ENCODE measurements around the gene SLC52A3. TPM values are rescaled to one million over a fixed set of nuclear protein-coding genes. Genes with fewer than 3 reads are reported as not detected.
A peak's percentile ranks its signal among the peaks of the same experiment; 100 is the strongest.

Gene SLC52A3
- total and polyA plus RNA-seq, 8 donors, result 0.46 to 24.0 (median 1.9) TPM

- Histone ChIP-seq H3K9me3 (no peaks in the 10 kb centered on the region), H3K27me3 (peaks cover 0 to 19% (median 0%) of the 10 kb centered on the region in 3 donors), H3K36me3 (no peaks in the 10 kb centered on the region), H3K27ac (peak overlapping the region in 1 of 5 donors; percentile 25), H3K4me1 (no peaks in the 10 kb centered on the region), H3K4me3 (no peak overlapping the region)
- intact Hi-C loops (cut with DNase I; ENCODE audit: low total_unique reads), result no loop called here
- no peak for DNase-seq
- 73 to 93% (median 88%) methylated on average over 3 of the region's 3 CpGs for whole genome bisulfite sequencing, 5 donors
- no peak for TF ChIP-seq CTCF (IDR thresholded peaks at IDR 0.05)
- TF ChIP-seq POLR2AphosphoS5 (IDR thresholded peaks at IDR 0.05), result no peak
- TF ChIP-seq POLR2A (IDR thresholded peaks at IDR 0.05), result no peak
- no peak for TF ChIP-seq EP300 (IDR thresholded peaks at IDR 0.05)
Measured at GRCh38 chr20:754904-755303, 13.4 kb downstream of the SLC52A3 start.

DNA sequence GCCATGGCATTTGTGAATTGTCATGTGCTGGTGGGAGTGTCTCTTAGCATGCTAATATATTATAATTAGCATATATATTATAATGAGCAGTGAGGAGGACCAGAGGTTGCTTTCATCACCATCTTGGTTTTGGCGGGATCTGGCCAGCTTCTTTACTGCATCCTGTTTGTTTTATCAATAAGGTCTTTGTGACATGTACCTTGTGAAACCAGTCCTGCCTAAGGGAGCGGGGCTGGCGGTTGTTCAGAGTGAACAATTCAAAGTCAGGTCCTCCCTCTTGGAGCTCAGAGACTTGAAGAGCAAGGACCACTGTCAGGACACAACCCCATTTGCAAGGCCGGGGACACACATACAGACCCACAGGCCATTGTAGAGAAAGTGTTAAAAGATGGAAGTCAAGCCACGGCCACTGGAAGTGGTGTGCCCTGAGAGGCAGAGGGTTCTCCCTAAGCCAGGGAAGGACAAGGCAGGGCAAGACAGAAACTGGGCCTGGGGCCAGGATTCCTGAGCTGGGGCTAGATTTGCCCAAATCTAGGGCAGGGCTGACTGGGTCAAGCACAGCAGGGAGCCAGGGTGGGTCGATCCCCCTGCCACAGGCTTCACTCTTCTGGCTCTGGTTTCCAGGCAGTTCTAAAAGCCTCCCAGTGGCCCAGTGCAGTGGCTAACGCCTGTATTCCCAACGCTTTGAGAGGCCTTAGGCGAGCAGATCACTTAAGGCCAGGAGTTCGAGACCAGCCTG is 14.2 kb downstream of the SLC52A3 start:
- TF ChIP-seq CTCF (IDR thresholded peaks at IDR 0.05) (no peak), POLR2AphosphoS5 (IDR thresholded peaks at IDR 0.05) (no peak), EP300 (IDR thresholded peaks at IDR 0.05) (no peak), POLR2A (IDR thresholded peaks at IDR 0.05) (no peak)
- intact Hi-C loops (cut with DNase I; ENCODE audit: low total_unique reads), result no loop called here
- Histone ChIP-seq H3K9me3 (no peaks in the 10 kb centered on the region), H3K4me1 (no peaks in the 10 kb centered on the region), H3K27ac (peak overlapping the region in 2 of 5 donors; percentile 25 to 60), H3K4me3 (no peak overlapping the region), H3K27me3 (peaks cover 0 to 11% (median 0%) of the 10 kb centered on the region in 3 donors), H3K36me3 (no peaks in the 10 kb centered on the region)
- DNase-seq, result no peak
- WGBS, 5 donors, result 53 to 82% (median 58%) methylated on average over 9 to 10 of the region's 10 CpGs

- intact Hi-C loops (cut with DNase I; ENCODE audit: low total_unique reads), result no loop called here
- no peaks in the 10 kb centered on the region for H3K4me1 ChIP-seq
- H3K4me3 ChIP-seq, result no peak overlapping the region
- H3K27ac ChIP-seq, result no peak overlapping the region
- H3K27me3 ChIP-seq, result peaks cover 0 to 11% (median 0%) of the 10 kb centered on the region in 3 donors
- TF ChIP-seq POLR2AphosphoS5 (IDR thresholded peaks at IDR 0.05), result no peak
- TF ChIP-seq EP300 (IDR thresholded peaks at IDR 0.05), result no peak
- no peak for TF ChIP-seq POLR2A (IDR thresholded peaks at IDR 0.05)
- TF ChIP-seq CTCF (IDR thresholded peaks at IDR 0.05), result no peak
- H3K36me3 ChIP-seq, result no peaks in the 10 kb centered on the region
- WGBS, 5 donors, result 30 to 65% (median 48%) methylated on average over 3 of the region's 3 CpGs
- no peaks in the 10 kb centered on the region for H3K9me3 ChIP-seq
- peak in 1 of 2 donors; percentile 41 for DNase-seq
Measured at GRCh38 chr20:753136-753535, 15.2 kb downstream of the SLC52A3 start.

DNA sequence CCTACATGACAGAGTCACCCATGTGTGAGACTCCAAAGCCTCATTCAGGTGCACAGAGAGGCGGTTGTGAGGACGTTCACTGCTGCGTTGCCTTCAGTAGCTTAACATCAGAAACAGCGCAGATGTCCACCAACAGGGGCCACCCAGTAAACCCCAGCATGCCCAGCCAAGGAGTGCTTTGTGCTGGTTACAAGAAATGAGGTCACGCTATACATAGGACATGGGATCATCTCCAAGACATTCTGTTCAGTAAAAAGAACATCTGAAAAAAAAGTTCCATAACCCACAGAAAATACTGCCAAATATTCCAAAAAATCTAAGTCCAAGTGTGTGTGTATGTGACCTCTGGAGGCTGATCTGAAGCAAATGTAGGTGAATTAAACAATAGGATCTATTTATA is 16.0 kb downstream of the SLC52A3 start:
- TF ChIP-seq POLR2A (IDR thresholded peaks at IDR 0.05) (no peak), CTCF (IDR thresholded peaks at IDR 0.05) (no peak), POLR2AphosphoS5 (IDR thresholded peaks at IDR 0.05) (no peak), EP300 (IDR thresholded peaks at IDR 0.05) (no peak)
- no peaks in the 10 kb centered on the region for H3K9me3 ChIP-seq
- intact Hi-C loops (cut with DNase I; ENCODE audit: low total_unique reads), result no loop called here
- 82 to 93% (median 89%) methylated on average over 5 of the region's 5 CpGs for WGBS, 5 donors
- H3K36me3 ChIP-seq, result no peaks in the 10 kb centered on the region
- DNase-seq, result no peak
- H3K27me3 ChIP-seq, result peaks cover 0 to 11% (median 0%) of the 10 kb centered on the region in 3 donors
- no peak overlapping the region for H3K4me3 ChIP-seq
- H3K27ac ChIP-seq, result no peak overlapping the region
- H3K4me1 ChIP-seq, result no peaks in the 10 kb centered on the region

Measured in stomach (tissue), 9 donors.